Activated CD8-positive, alpha-beta memory T cell treated with anti-CD3 and anti-CD28 coated beads for 48 hours (primary cell): ENCODE measurements around the gene FAR1.
A peak's percentile ranks its signal among the peaks of the same experiment; 100 is the strongest.
"Not testable (repeated sequence)": the region's sequence is repeated elsewhere in the genome, so short reads cannot be mapped to it uniquely, and the experiment has no call there.

Experiments used
- DNase-seq, 3 experiments: peaks; one replicate each; pipeline ENCODE4 v3.0.0-alpha.2; 2020; ENCODE audit warnings: low read depth in 2 of 3, low spot score in 2 of 3

FAR1 gene

GRCh38 chr11:13668102-13668956, at the start of gene FAR1:
TSS of gene FAR1 (plus strand) at chr11:13668668. CDS start at chr11:13694766, 26,098 bp downstream.
- DNase-seq: peak; percentile 79 to 99 (median 89)

GRCh38 chr11:13620063-13620462, 48.4 kb upstream of the FAR1 start:
- DNase-seq: no peak

- DNase-seq: not testable (repeated sequence)
Observed at GRCh38 chr11:13626818-13627217, 41.6 kb upstream of the FAR1 start.

- DNase-seq: not testable (repeated sequence)
Observed at GRCh38 chr11:13628634-13629033, 39.8 kb upstream of the FAR1 start.

GRCh38 chr11:13629779-13630178, 38.7 kb upstream of the FAR1 start:
- no peak for DNase-seq

GRCh38 chr11:13635290-13635689, 33.2 kb upstream of the FAR1 start:
- DNase-seq: no peak

- DNase-seq: no peak
Observed at GRCh38 chr11:13635804-13636203, 32.7 kb upstream of the FAR1 start.

GRCh38 chr11:13637125-13638069, 31.1 kb upstream of the FAR1 start:
- DNase-seq: no peak

- no peak for DNase-seq
Observed at GRCh38 chr11:13638422-13638821, 30.0 kb upstream of the FAR1 start.

- no peak for DNase-seq
Observed at GRCh38 chr11:13644997-13645687, 23.3 kb upstream of the FAR1 start.

- DNase-seq: no peak
Observed at GRCh38 chr11:13647391-13647790, 21.1 kb upstream of the FAR1 start.

GRCh38 chr11:13649619-13650018, 18.8 kb upstream of the FAR1 start:
- DNase-seq: no peak

GRCh38 chr11:13651515-13651914, 17.0 kb upstream of the FAR1 start:
- not testable (repeated sequence) for DNase-seq

GRCh38 chr11:13661074-13661623, 7.3 kb upstream of the FAR1 start:
- no peak for DNase-seq

- DNase-seq: no peak
Observed at GRCh38 chr11:13663631-13664071, 4.8 kb upstream of the FAR1 start.

- DNase-seq: no peak
Observed at GRCh38 chr11:13664351-13664750, 4.1 kb upstream of the FAR1 start.

- no peak for DNase-seq
Observed at GRCh38 chr11:13666708-13667107, 1.8 kb upstream of the FAR1 start.

GRCh38 chr11:13667245-13667644, 1.2 kb upstream of the FAR1 start:
- no peak for DNase-seq

- DNase-seq: no peak
Observed at GRCh38 chr11:13667795-13668101, 720 bp upstream of the FAR1 start.

- DNase-seq: peak; percentile 29 to 40 (median 30)
Observed at GRCh38 chr11:13668957-13669521, 571 bp downstream of the FAR1 start.
